Ascending aorta (tissue), 2 donors: ENCODE data around the gene VWA3A. TPM values are rescaled to one million over a fixed set of nuclear protein-coding genes. Genes with fewer than 3 reads are reported as not detected.

Experiments
- DNase-seq, 2 donors: peaks; one replicate each; pipeline ENCODE4 v3.0.0-alpha.2; 2019; ENCODE audit warnings: low spot score in 2 of 2
- H3K27ac ChIP-seq, 2 donors: fragments of 200-600 bp; sonication (generic); one replicate each; pipeline ENCODE4 v1.5.1; 2016 to 2017; ENCODE audit warnings: mild to moderate bottlenecking in 1 of 2
- H3K27me3 ChIP-seq: fragments of 200-600 bp; sonication (generic); one replicate; pipeline ENCODE4 v1.5.1; 2017
- H3K36me3 ChIP-seq, 2 donors: fragments of 200-600 bp; sonication (generic); one replicate each; pipeline ENCODE4 v1.5.1; 2016
- H3K4me1 ChIP-seq, 2 donors: fragments of 200-600 bp; sonication (generic); one replicate each; pipeline ENCODE4 v1.5.1; 2016 to 2017; ENCODE audit warnings: mild to moderate bottlenecking in 1 of 2
- H3K4me3 ChIP-seq, 2 donors: fragments of 200-600 bp; sonication (generic); one replicate each; pipeline ENCODE4 v1.5.1; 2016 to 2017; ENCODE audit warnings: mild to moderate bottlenecking in 1 of 2
- H3K9me3 ChIP-seq, 2 donors: fragments of 200-600 bp; sonication (generic); one replicate each; pipeline ENCODE4 v1.5.1; 2016
- CTCF ChIP-seq, 3 experiments: fragments of 200-600 bp in 2 of 3; fragments of 450-650 bp in 1 of 3; sonication (generic) in 2 of 3; IDR thresholded peaks; one replicate each; pipeline ENCODE4 v1.5.1; 2016 to 2019; ENCODE audit warnings: antibody characterized with exemption in 3 of 3, mild to moderate bottlenecking in 1 of 3, moderate library complexity in 1 of 3
- intact Hi-C: fragments of 100-400 bp; cut with DNase I; formaldehyde crosslinking; loops from one replicate; pipeline ENCODE4 v1.15.1; 2023
- total RNA-seq: library from RNA; depleted of rRNA; stranded (reverse); fragments of >200 nt; gene quantifications from one replicate; pipeline ENCODE4 v1.1.0, GENCODE V29; 2016

Gene VWA3A
- total RNA-seq, 1 donor from 2014 or later, result not detected

- H3K9me3 ChIP-seq, result no peaks in the 10 kb centered on the region
- H3K4me1 ChIP-seq, result no peaks in the 10 kb centered on the region
- no peaks in the 10 kb centered on the region for H3K36me3 ChIP-seq
- DNase-seq, result no peak
- TF ChIP-seq CTCF (IDR thresholded peaks at IDR 0.05), result no peak
- H3K4me3 ChIP-seq, result no peak overlapping the region
- no peaks in the 10 kb centered on the region for H3K27me3 ChIP-seq
- intact Hi-C loops, result loop anchor here (10.0 kb wide), 1 partner anchor 216 kb away; the partner anchor contains the start of gene POLR3E
- no peak overlapping the region for H3K27ac ChIP-seq
These were observed 13.7 kb upstream of the VWA3A start for GRCh38 chr16:22078656-22079055.

- no peak for TF ChIP-seq CTCF (IDR thresholded peaks at IDR 0.05)
- H3K4me3 ChIP-seq, result no peak overlapping the region
- DNase-seq, result no peak
- peaks cover 0 to 3% of the 10 kb centered on the region in 2 donors for H3K36me3 ChIP-seq
- H3K9me3 ChIP-seq, result no peaks in the 10 kb centered on the region
- no peaks in the 10 kb centered on the region for H3K27me3 ChIP-seq
- no peaks in the 10 kb centered on the region for H3K4me1 ChIP-seq
- intact Hi-C loops, result no loop called here
- no peak overlapping the region for H3K27ac ChIP-seq
These were observed 11.3 kb upstream of the VWA3A start for GRCh38 chr16:22081050-22081449.

GRCh38 chr16:22086440-22086839, 5.9 kb upstream of the VWA3A start:
- DNase-seq, result no peak
- Histone ChIP-seq H3K9me3 (no peaks in the 10 kb centered on the region), H3K27ac (no peak overlapping the region), H3K36me3 (peaks cover 0 to 8% of the 10 kb centered on the region in 2 donors), H3K27me3 (no peaks in the 10 kb centered on the region), H3K4me3 (no peak overlapping the region), H3K4me1 (no peaks in the 10 kb centered on the region)
- TF ChIP-seq CTCF (IDR thresholded peaks at IDR 0.05), result no peak
- intact Hi-C loops, result no loop called here

- Histone ChIP-seq H3K4me3 (no peak overlapping the region), H3K27me3 (no peaks in the 10 kb centered on the region), H3K27ac (no peak overlapping the region), H3K4me1 (no peaks in the 10 kb centered on the region), H3K36me3 (peaks cover 0 to 8% of the 10 kb centered on the region in 2 donors), H3K9me3 (no peaks in the 10 kb centered on the region)
- no peak for DNase-seq
- intact Hi-C loops, result no loop called here
- TF ChIP-seq CTCF (IDR thresholded peaks at IDR 0.05), result no peak
These were observed 3.7 kb upstream of the VWA3A start for GRCh38 chr16:22088642-22089041.

GRCh38 chr16:22089910-22090309, 2.4 kb upstream of the VWA3A start:
- intact Hi-C loops, result no loop called here
- no peak overlapping the region for H3K4me3 ChIP-seq
- TF ChIP-seq CTCF (IDR thresholded peaks at IDR 0.05), result no peak
- no peaks in the 10 kb centered on the region for H3K4me1 ChIP-seq
- no peaks in the 10 kb centered on the region for H3K27me3 ChIP-seq
- H3K9me3 ChIP-seq, result no peaks in the 10 kb centered on the region
- no peak for DNase-seq
- H3K36me3 ChIP-seq, result peaks cover 0 to 8% of the 10 kb centered on the region in 2 donors
- H3K27ac ChIP-seq, result no peak overlapping the region

GRCh38 chr16:22091721-22092120, 620 bp upstream of the VWA3A start:
- intact Hi-C loops, result no loop called here
- peaks cover 0 to 5% of the 10 kb centered on the region in 2 donors for H3K36me3 ChIP-seq
- no peak for TF ChIP-seq CTCF (IDR thresholded peaks at IDR 0.05)
- no peaks in the 10 kb centered on the region for H3K9me3 ChIP-seq
- H3K4me1 ChIP-seq, result no peaks in the 10 kb centered on the region
- no peak for DNase-seq
- H3K27me3 ChIP-seq, result no peaks in the 10 kb centered on the region
- no peak overlapping the region for H3K27ac ChIP-seq
- H3K4me3 ChIP-seq, result no peak overlapping the region
